DOHH2 (cell line): ENCODE data around the gene LAPTM4A.

Experiments
- H3F3A ChIP-seq: fragments of 200-600 bp; sonication (generic), shearing (Covaris generic); 2 replicates; pipeline ENCODE4 v1.6.0; 2016; ENCODE audit warnings: antibody characterized with exemption, mild to moderate bottlenecking; ENCODE audit not compliant: control insufficient read depth, insufficient read depth
- H3K27ac ChIP-seq: fragments of 200-600 bp; sonication (generic); 2 replicates; pipeline ENCODE4 v1.5.1; 2014; ENCODE audit warnings: low read depth, mild to moderate bottlenecking, low read length, moderate library complexity
- H3K27me3 ChIP-seq: fragments of 200-600 bp; sonication (generic); 2 replicates; pipeline ENCODE4 v1.6.1; 2014; ENCODE audit warnings: mild to moderate bottlenecking, low read length, mixed read lengths; ENCODE audit not compliant: control insufficient read depth
- H3K36me3 ChIP-seq: fragments of 200-600 bp; sonication (generic); 2 replicates; pipeline ENCODE4 v1.6.1; 2014; ENCODE audit warnings: mild to moderate bottlenecking, low read length, moderate library complexity, mixed read lengths; ENCODE audit not compliant: control insufficient read depth
- H3K4me1 ChIP-seq: fragments of 200-600 bp; sonication (generic); 2 replicates; pipeline ENCODE4 v1.6.1; 2014; ENCODE audit warnings: mild to moderate bottlenecking, low read length, mixed read lengths; ENCODE audit not compliant: control insufficient read depth
- H3K4me2 ChIP-seq: fragments of 200-600 bp; sonication (generic); 2 replicates; pipeline ENCODE4 v1.6.0; 2014; ENCODE audit warnings: mild to moderate bottlenecking, low read length, moderate library complexity
- H3K4me3 ChIP-seq: fragments of 200-600 bp; sonication (generic); 2 replicates; pipeline ENCODE4 v1.5.1; 2014; ENCODE audit warnings: mild to moderate bottlenecking, low read length, mixed read lengths
- H3K79me2 ChIP-seq: fragments of 200-600 bp; sonication (generic); 2 replicates; pipeline ENCODE4 v1.6.1; 2014; ENCODE audit warnings: mild to moderate bottlenecking, low read length, mixed read lengths; ENCODE audit not compliant: control insufficient read depth
- H3K9me2 ChIP-seq: fragments of 200-600 bp; sonication (generic); replicated peaks from 2 replicates; pipeline ENCODE4 v1.6.1; 2014; ENCODE audit warnings: mild to moderate bottlenecking, low read length, mixed read lengths; ENCODE audit not compliant: control insufficient read depth
- H3K9me3 ChIP-seq: fragments of 200-600 bp; sonication (generic); 2 replicates; pipeline ENCODE4 v1.6.1; 2014; ENCODE audit warnings: antibody characterized with exemption, low read length, mixed read lengths; ENCODE audit not compliant: control insufficient read depth, insufficient read depth
- H4K20me1 ChIP-seq: fragments of 200-600 bp; sonication (generic); 2 replicates; pipeline ENCODE4 v1.6.0; 2014; ENCODE audit warnings: low read depth, mild to moderate bottlenecking, antibody characterized with exemption, low read length, moderate library complexity; ENCODE audit not compliant: control insufficient read depth, insufficient read depth
- CTCF ChIP-seq: fragments of 200-600 bp; sonication (generic); IDR thresholded peaks from one replicate; pipeline ENCODE4 v1.5.1; 2014; ENCODE audit warnings: antibody characterized with exemption, mild to moderate bottlenecking, low read depth, low read length; ENCODE audit not compliant: poor library complexity, severe bottlenecking
- EZH2phosphoT487 ChIP-seq: fragments of 200-600 bp; sonication (generic); IDR thresholded peaks from 2 replicates; pipeline ENCODE4 v1.6.1; 2017; ENCODE audit warnings: borderline replicate concordance, mild to moderate bottlenecking, antibody characterized with exemption, low read length, moderate library complexity, mixed read lengths

Gene LAPTM4A

DNA sequence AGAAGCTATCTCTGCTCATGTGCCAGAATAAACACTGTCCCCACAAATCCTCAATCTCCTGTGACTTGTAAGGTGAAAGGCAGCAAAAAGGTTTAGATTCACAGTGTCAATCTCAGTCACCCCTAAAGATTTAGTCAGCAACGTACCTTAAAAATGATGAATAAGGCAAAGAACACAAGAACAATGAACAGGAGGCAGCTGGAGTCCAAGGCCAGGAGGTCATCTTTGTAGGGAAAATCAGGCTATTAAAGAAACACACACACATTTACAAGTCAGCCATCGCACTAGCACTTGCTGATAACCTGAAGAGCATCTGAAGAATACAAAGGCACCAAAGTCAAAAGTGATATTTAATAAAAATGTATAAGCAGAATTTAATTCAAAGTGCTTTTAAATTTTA is 16.6 kb downstream of the LAPTM4A start:
- Histone ChIP-seq H3K9me3 (no peaks in the 10 kb centered on the region), H3K27me3 (no peaks in the 10 kb centered on the region), H3K9me2 (no peaks in the 10 kb centered on the region), H3F3A (no peaks in the 10 kb centered on the region; the same call in 1 of the 2 replicates), H3K27ac (no peak overlapping the region), H3K79me2 (no peaks in the 10 kb centered on the region), H3K4me1 (peaks cover 16% of the 10 kb centered on the region), H3K36me3 (peaks cover 89% of the 10 kb centered on the region), H3K4me2 (no peak overlapping the region), H4K20me1 (no peaks in the 10 kb centered on the region), H3K4me3 (no peak overlapping the region)
- TF ChIP-seq EZH2phosphoT487 (no peak), CTCF (no peak)

- no peaks in the 10 kb centered on the region; the same call in 1 of the 2 replicates for H3F3A ChIP-seq
- H3K27ac ChIP-seq, result no peak overlapping the region
- no peaks in the 10 kb centered on the region for H3K9me3 ChIP-seq
- TF ChIP-seq CTCF (no peak), EZH2phosphoT487 (no peak)
- no peaks in the 10 kb centered on the region for H4K20me1 ChIP-seq
- no peaks in the 10 kb centered on the region for H3K9me2 ChIP-seq
- no peaks in the 10 kb centered on the region for H3K27me3 ChIP-seq
- H3K4me2 ChIP-seq, result no peak overlapping the region
- H3K4me3 ChIP-seq, result no peak overlapping the region
- no peaks in the 10 kb centered on the region for H3K79me2 ChIP-seq
- peaks cover 94% of the 10 kb centered on the region for H3K36me3 ChIP-seq
- peaks cover 16% of the 10 kb centered on the region for H3K4me1 ChIP-seq
These were observed 17.2 kb downstream of the LAPTM4A start for GRCh38 chr2:20034218-20034617.

DNA sequence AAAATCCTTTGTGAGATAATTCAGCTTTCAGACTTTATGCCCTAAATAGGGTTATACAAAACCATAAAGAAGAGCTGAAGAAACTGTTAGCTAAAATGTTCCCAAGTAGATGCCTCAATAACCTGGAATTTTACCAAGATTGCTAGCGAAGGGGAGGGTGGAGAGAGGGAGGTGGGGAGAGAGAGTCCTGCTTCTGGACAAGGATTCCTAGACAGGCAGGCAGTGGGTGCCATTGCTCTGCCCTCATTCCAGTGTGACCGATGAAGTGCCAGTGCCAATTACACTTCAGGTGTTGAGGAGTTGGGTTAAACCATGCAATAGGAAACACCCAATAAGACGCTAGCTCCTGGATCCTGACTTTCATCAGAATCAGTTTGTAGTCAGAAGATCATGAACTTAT is 18.1 kb downstream of the LAPTM4A start:
- Histone ChIP-seq H3K4me3 (no peak overlapping the region), H3K9me3 (no peaks in the 10 kb centered on the region), H3K36me3 (peaks cover 95% of the 10 kb centered on the region), H3K4me2 (no peak overlapping the region), H3K79me2 (no peaks in the 10 kb centered on the region), H3K27me3 (no peaks in the 10 kb centered on the region), H3K4me1 (peaks cover 16% of the 10 kb centered on the region), H3F3A (no peaks in the 10 kb centered on the region; the same call in 1 of the 2 replicates), H3K9me2 (no peaks in the 10 kb centered on the region), H3K27ac (no peak overlapping the region), H4K20me1 (no peaks in the 10 kb centered on the region)
- TF ChIP-seq CTCF, result no peak

DNA sequence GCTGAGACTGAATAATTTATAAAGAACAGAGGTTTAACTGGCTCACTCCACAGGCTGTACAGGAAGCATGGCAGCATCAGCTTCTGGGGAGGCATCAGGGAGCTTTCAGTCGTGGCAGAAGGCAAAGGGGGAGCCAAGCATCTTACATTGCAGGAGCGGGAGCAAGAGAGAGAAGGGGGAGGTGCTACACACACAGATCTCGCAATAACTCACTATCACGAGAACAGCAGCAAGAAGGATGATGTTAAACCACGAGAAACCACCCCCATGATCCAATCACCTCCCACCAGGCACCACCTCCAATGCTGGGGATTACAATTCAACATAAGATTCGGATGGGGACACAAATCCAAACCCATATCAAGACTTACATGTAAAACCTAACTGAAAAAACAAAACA is 21.2 kb downstream of the LAPTM4A start:
- Histone ChIP-seq H3K4me1 (no peaks in the 10 kb centered on the region), H3K27me3 (no peaks in the 10 kb centered on the region), H3K36me3 (peaks cover 66% of the 10 kb centered on the region), H3K9me2 (no peaks in the 10 kb centered on the region), H3K27ac (no peak overlapping the region), H3K4me2 (no peak overlapping the region), H4K20me1 (no peaks in the 10 kb centered on the region), H3K9me3 (no peaks in the 10 kb centered on the region), H3K4me3 (no peak overlapping the region), H3F3A (no peaks in the 10 kb centered on the region), H3K79me2 (no peaks in the 10 kb centered on the region)
- TF ChIP-seq CTCF (no peak), EZH2phosphoT487 (no peak)
